Retina (tissue), 1 donor: ENCODE results near the gene ATP6V0D1.
A peak's percentile ranks its signal among the peaks of the same experiment; 100 is the strongest.

Experiments used
- DNase-seq: peaks from one replicate; pipeline ENCODE4 v3.0.0-alpha.2; 2016

Gene ATP6V0D1

DNA sequence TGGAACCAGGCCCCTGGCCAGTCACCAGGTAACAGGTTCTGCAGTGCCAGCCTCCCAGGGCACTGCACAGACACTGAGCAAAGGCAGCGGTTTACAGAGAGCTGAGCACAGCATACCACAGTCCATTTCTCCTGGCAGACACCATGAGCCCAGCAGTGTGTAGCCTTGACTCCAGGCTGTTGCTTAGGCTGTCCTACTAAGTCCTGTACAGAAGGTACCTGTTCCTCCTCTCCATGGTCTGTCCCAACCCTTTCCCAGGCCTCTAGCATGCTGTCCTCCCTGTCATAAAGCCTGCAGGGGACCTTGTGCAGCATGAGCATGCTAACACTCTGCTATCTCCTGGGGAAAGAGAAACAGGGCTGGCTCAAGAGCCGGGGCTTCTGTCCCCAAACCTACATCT lies 20.0 kb downstream of the ATP6V0D1 start:
- DNase-seq: no peak

- no peak for DNase-seq
These were observed 20.8 kb downstream of the ATP6V0D1 start for GRCh38 chr16:67460168-67460567.

DNA sequence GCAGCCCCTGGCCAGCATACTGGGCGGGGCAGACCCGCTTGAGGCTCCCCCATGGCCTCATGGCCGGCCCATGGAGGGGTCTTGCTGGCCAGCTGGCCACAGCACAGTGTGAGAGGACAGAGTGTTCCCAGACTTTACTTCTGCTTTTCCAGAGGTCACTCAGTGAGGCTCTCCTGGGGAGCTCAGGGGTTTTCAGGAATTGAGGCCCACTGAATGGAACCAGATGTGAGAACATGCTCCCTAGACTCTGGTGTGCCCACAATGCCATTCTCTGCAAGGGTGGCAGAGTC lies 21.2 kb downstream of the ATP6V0D1 start:
- no peak for DNase-seq

DNA sequence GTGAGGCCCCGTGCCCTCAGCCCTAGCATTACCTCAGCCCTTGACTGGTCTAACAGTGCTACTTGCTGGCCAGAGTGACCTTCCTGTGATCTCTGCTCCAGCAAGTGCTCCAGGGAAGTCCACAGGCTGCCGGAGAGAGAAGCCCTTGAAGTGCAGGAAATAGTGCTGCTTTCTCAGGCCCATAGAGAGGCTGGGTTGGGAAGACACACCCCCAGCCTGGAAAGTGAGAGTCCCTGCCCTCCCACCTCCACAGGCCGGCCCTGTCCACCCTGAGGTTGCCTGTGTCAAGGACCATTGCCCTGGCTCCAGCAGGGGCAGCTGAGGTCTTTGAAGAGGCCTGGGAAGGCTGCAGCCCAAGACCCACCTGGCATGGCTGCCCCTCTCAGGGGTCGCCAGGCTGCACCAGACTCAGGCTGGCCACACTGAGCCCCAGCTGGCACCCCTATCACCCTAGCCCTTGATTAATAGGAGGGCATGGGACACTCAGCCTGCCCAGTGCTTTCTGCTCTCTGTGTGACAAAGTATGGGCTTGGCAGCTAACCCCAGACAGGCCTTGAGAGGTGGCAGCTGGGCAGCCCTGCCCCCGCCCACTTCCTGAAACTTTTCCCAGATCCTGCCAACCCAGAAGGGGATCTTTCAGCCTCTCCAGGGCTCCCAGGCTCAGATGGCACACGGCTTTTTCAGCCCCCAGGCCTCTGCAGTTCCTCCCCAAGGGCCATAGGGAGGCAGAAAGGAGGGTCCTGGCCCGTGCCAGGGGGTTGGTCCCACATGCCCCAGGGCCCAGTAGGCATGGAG lies 21.7 kb downstream of the ATP6V0D1 start:
- no peak for DNase-seq

- DNase-seq: no peak
These were observed 22.8 kb downstream of the ATP6V0D1 start for GRCh38 chr16:67458121-67458641.

DNA sequence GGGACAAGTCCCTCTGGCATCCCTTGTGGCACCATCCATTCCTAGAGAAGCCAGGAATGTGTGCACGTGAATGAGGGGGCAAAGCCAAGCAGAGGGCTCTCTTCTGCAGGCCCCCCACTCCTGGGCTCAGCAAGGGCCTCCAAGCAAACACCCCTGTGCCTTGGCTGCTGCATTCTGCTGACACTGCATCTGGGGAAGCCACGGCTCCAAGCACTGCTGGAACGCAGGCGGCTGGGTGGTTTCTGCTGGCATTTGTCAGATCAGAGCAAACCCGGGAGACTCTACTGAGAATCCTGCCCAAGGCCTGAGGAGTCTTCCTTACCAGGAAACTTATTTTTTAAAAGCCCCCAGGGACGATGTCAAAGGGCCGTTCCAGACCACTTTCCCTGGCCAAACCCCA lies 23.3 kb downstream of the ATP6V0D1 start:
- DNase-seq: no peak

DNA sequence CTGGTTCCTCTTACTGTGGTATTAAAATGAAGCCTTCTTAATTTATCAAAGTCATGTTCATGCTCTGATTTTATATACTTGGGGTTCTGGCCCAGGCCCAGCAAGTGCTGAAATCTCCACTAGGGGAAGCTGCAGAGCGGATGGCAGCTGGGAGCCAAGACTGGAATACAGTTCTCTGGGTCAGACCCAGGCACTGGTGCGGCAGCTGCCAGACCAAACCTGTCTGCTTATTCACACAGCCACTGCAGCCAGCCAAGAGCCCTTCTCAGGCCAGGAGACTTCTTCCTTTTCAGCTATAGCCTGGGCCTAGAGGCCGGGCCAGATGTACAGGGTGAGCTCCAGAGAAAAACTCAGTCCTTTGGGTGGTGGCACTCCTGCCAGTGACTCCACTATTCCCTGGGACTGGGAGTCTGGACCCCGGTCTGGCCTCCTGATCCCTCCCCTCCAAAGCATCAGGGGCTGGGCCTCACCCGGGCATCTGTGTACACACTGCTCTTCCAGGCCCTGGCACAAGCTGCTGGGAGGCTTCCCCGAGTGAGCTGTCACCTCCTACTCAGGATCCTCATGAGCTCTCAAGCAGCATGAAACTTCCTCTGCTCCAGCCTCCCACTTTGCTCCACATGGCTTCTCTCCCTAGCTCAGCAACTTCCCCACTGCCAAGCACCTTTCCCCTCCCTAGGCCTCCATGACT lies 24.4 kb downstream of the ATP6V0D1 start:
- no peak for DNase-seq

DNA sequence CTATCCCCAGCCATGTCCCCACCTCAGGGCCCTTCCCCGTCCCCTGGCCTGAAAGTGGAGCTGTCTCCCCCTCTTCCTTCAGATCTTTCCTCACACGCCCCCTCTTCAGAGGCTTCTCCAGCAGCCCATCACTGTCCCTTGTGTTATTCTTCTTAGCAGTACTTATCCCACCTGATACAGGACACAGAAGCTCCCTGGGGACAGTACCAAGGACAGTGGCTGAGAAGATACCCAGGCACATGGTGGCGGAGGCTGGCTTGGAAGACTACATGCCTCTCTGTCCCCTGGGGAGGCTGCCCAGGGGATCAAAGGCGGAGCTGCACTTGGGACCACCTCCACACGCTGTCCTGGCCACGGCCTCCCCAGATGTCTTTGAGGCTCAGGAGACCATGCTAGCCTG lies 26.1 kb downstream of the ATP6V0D1 start:
- no peak for DNase-seq

DNA sequence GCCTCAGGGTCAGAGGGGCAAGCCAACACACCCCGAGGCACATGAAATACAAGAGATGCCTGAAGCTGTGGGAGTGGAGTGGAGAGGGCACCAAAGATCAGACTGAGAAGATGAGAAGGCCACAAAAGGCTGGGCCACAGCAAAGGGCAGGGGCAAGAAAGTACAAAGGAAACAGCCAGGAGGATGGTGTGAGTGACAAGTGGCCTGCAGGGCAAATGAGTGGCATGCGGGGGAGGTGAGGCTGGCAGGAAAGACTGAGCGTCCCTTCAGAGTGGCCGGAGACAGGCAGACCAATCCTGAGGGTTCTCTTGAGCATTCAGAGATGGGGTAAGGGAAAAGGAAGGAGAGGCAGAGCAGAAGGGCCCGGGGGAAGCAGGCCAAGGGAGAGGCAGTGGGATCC lies 26.9 kb downstream of the ATP6V0D1 start:
- no peak for DNase-seq

DNA sequence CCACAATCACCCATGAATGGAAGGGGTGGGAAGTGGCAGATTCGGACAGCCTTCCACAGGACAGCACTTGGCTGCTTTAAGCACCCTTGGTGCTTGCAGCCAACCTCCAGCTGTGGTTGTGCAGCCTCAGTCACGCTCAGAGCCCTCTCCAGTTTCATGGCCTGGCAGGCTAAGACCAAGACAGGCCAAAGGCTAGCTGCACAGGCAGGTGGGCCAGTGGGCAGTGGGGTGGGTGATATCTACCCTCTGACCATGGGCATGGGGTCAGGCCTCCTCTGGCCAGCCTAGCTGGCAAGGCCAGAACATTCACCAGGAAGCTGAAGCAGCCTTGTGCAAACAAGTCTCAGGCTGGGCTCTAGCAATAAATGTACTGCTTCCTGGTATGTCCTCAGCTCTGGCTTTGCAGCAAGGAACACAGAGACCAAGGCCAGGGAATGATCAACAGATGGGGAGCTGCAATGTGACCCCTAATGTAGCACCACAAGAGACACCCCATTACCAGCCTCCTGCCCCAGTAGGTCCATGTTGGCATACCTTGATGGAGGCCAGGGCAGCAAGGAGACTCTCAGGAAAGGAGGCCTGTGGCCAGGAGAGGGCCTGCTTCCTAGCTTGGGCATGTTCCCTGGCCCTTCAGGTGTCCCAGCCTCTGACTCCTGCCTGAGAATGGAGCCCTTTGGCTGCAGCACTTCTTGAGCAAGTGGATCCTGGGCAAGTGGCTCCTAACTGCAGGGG lies 29.1 kb downstream of the ATP6V0D1 start:
- DNase-seq: no peak

- DNase-seq: no peak
These were observed 29.8 kb downstream of the ATP6V0D1 start for GRCh38 chr16:67451061-67451703.

- DNase-seq: no peak
These were observed 31.2 kb downstream of the ATP6V0D1 start for GRCh38 chr16:67449739-67450138.

GRCh38 chr16:67449336-67449735 lies 31.6 kb downstream of the ATP6V0D1 start:
- DNase-seq: no peak

- DNase-seq: no peak
These were observed 32.4 kb downstream of the ATP6V0D1 start for GRCh38 chr16:67448580-67448979.

- peak; percentile 26 for DNase-seq
These were observed 33.4 kb downstream of the ATP6V0D1 start for GRCh38 chr16:67447508-67448076.

- no peak for DNase-seq
These were observed 33.9 kb downstream of the ATP6V0D1 start for GRCh38 chr16:67446968-67447507.

GRCh38 chr16:67445913-67446907 lies 34.7 kb downstream of the ATP6V0D1 start:
- DNase-seq: no peak

DNA sequence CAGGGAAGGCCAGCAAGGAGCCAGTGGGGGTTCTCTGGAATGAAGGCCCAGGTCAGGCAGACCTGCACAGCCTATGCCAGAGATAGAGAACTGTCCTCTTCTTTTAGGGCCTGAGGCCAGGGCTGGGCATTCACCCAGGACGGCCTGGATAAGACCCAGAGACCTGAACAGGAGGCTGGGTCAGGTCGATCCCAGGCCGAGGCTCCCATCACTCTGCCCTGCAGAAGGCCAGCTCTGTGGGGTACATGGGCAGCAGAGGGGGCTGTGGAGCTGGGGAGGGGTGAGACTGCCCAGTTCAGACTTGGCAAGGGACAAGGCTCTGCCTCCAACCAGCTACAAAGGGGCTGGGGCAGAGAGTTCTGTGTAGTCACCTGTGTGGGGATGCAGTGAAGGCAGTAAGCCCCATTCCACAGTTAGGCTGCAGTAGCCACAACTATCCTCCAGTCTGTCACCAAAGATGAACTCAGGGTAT lies 35.5 kb downstream of the ATP6V0D1 start:
- DNase-seq: no peak

DNA sequence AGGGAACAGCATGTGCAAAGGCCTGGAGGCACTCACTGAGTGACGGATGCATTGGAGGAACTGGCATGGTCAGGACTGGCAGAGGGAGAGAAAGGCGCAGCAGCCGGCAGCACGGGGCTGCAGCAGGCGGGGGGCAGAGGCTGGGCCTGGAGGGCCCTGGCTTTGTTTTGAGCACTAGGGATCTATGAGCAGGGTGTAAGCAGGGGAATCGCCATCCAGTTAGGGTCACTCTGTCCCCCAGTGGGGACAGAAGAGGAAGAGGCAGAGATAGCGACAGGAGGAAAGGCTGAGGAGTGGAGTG lies 35.9 kb downstream of the ATP6V0D1 start:
- no peak for DNase-seq

- DNase-seq: peak; percentile 28
These were observed 36.5 kb downstream of the ATP6V0D1 start for GRCh38 chr16:67444259-67445125.
